ENCODE measurements around the gene ZCCHC10.

- TF ChIP-seq, protein P1, sequence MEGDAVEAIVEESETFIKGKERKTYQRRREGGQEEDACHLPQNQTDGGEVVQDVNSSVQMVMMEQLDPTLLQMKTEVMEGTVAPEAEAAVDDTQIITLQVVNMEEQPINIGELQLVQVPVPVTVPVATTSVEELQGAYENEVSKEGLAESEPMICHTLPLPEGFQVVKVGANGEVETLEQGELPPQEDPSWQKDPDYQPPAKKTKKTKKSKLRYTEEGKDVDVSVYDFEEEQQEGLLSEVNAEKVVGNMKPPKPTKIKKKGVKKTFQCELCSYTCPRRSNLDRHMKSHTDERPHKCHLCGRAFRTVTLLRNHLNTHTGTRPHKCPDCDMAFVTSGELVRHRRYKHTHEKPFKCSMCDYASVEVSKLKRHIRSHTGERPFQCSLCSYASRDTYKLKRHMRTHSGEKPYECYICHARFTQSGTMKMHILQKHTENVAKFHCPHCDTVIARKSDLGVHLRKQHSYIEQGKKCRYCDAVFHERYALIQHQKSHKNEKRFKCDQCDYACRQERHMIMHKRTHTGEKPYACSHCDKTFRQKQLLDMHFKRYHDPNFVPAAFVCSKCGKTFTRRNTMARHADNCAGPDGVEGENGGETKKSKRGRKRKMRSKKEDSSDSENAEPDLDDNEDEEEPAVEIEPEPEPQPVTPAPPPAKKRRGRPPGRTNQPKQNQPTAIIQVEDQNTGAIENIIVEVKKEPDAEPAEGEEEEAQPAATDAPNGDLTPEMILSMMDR (conservative IDR thresholded peaks at IDR 0.05) = no peak
- TF ChIP-seq ZFX (IDR thresholded peaks at IDR 0.05) = no peak
Observed at GRCh38 chr5:132987531-132988408, 38.6 kb downstream of the ZCCHC10 start.

All from C4-2B (cell line).